ENCODE results near the gene GCSAM. TPM values are rescaled to one million over a fixed set of nuclear protein-coding genes. Genes with fewer than 3 reads are reported as not detected.
A peak's percentile ranks its signal among the peaks of the same experiment; 100 is the strongest.

The GCSAM gene
- total and polyA plus RNA-seq, 2 experiments from 2014 or later = 0.86 TPM; not detected in 1

DNA sequence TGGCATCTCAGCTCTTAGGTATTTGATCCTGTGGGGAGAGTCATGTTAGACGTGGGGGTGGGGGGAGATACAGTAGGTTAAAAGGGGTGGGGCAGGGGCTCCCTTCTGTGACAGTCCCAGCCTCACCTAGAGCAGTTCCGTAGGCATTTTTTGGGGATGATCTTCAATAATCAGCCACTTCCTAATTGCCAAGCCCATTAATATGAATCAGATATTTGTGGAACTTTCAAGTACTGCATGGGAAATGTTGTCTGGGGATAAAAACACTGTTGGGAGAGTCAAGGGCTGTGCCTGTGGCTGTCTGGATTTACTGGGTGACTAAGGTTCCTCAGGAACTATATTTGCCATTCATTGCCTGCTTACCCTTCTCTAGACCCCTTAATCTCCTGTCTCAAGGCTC is 37.3 kb downstream of the GCSAM start:
- no peaks in the 10 kb centered on the region for H3K27me3 ChIP-seq (ENCODE audit: insufficient read depth)
- no peaks in the 10 kb centered on the region for H3F3A ChIP-seq (replicated peaks; ENCODE audit: low read depth)
- DNase-seq (ENCODE audit: low spot score) (no peak), ATAC-seq (no peak)
- peaks cover 15% of the 10 kb centered on the region for H3K4me1 ChIP-seq (ENCODE audit: insufficient read depth)
- peaks cover 22% of the 10 kb centered on the region for H3K79me2 ChIP-seq (replicated peaks; ENCODE audit: insufficient read depth)
- H3K27ac Mint-ChIP-seq = no peak overlapping the region
- H3K4me1 Mint-ChIP-seq = peaks cover 19% of the 10 kb centered on the region
- H3K9me2 ChIP-seq (ENCODE audit: insufficient read depth) = peaks cover 4% of the 10 kb centered on the region; the same call in 1 of the 2 replicates
- H3K9me3 Mint-ChIP-seq = no peaks in the 10 kb centered on the region
- H3K4me2 ChIP-seq = no peak overlapping the region
- H3K4me3 ChIP-seq = no peak overlapping the region
- TF ChIP-seq JUNB (IDR thresholded peaks at IDR 0.05; ENCODE audit: unreplicated experiment) (no peak), REST (IDR thresholded peaks at IDR 0.05; ENCODE audit: unreplicated experiment) (no peak), STAT1 (IDR thresholded peaks at IDR 0.05; ENCODE audit: unreplicated experiment) (no peak), NANOG (IDR thresholded peaks at IDR 0.05; ENCODE audit: borderline replicate concordance) (no peak)
- TF ChIP-seq, protein P1, sequence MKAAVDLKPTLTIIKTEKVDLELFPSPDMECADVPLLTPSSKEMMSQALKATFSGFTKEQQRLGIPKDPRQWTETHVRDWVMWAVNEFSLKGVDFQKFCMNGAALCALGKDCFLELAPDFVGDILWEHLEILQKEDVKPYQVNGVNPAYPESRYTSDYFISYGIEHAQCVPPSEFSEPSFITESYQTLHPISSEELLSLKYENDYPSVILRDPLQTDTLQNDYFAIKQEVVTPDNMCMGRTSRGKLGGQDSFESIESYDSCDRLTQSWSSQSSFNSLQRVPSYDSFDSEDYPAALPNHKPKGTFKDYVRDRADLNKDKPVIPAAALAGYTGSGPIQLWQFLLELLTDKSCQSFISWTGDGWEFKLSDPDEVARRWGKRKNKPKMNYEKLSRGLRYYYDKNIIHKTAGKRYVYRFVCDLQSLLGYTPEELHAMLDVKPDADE (IDR thresholded peaks at IDR 0.05) = no peak
- H3K27ac ChIP-seq (ENCODE audit: low read depth) = no peak overlapping the region; the same call in 1 of the 2 replicates
- no peak overlapping the region for H3K4me3 Mint-ChIP-seq
- no peaks in the 10 kb centered on the region for H3K36me3 ChIP-seq (ENCODE audit: insufficient read depth)
- H3K27me3 Mint-ChIP-seq (ENCODE audit: insufficient read depth, low read depth, poor library complexity) = peaks cover 1% of the 10 kb centered on the region
- no peak overlapping the region for H2AFZ ChIP-seq
- H4K20me1 ChIP-seq (replicated peaks; ENCODE audit: insufficient read depth) = no peaks in the 10 kb centered on the region
- H3K36me3 Mint-ChIP-seq (ENCODE audit: low read depth) = no peaks in the 10 kb centered on the region; the same call in 1 of the 3 replicates

DNA sequence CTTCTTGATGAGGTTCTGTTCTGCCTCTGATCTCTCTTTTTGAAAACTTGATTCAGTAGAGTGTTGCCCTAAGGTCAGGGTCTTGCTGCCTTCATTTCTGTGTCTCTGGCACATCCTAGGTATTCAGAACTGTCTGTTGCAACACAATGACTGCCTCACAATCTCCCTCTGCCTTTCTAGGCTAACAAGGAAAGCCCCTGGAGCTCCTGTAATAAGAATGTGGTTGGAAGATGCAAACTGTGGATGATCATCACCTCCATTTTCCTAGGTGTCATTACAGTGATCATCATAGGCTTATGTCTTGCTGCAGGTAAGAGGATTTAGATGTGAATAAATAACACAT is 39.9 kb downstream of the GCSAM start:
- H3K27ac ChIP-seq (ENCODE audit: low read depth) = peak overlapping the region; percentile 63
- peak; percentile 71 for ATAC-seq

More for the DNA sequence above, 39.9 kb downstream of the GCSAM start:
- Histone ChIP-seq H3K36me3 (ENCODE audit: insufficient read depth) (no peaks in the 10 kb centered on the region), H3K4me3 (no peak overlapping the region), H2AFZ (no peak overlapping the region), H3K79me2 (replicated peaks; ENCODE audit: insufficient read depth) (peaks cover 48% of the 10 kb centered on the region), H3K9me2 (ENCODE audit: insufficient read depth) (peaks cover 4% of the 10 kb centered on the region; the same call in 1 of the 2 replicates), H3F3A (replicated peaks; ENCODE audit: low read depth) (no peaks in the 10 kb centered on the region), H3K27me3 (ENCODE audit: insufficient read depth) (no peaks in the 10 kb centered on the region), H3K4me2 (peak overlapping the region; percentile 40; the same call in 1 of the 2 replicates), H4K20me1 (replicated peaks; ENCODE audit: insufficient read depth) (peaks cover 3% of the 10 kb centered on the region; the same call in 1 of the 2 replicates), H3K4me1 (ENCODE audit: insufficient read depth) (peaks cover 19% of the 10 kb centered on the region)
- peak; percentile 47 for DNase-seq (ENCODE audit: low spot score)
- Mint-ChIP-seq H3K4me1 (peaks cover 25% of the 10 kb centered on the region), H3K27ac (peak overlapping the region; percentile 54), H3K4me3 (no peak overlapping the region), H3K9me3 (no peaks in the 10 kb centered on the region), H3K27me3 (ENCODE audit: insufficient read depth, low read depth, poor library complexity) (peaks cover 1% of the 10 kb centered on the region), H3K36me3 (ENCODE audit: low read depth) (no peaks in the 10 kb centered on the region; the same call in 1 of the 3 replicates)
- TF ChIP-seq EZH2 (IDR thresholded peaks at IDR 0.05; ENCODE audit: low read depth, unreplicated experiment) (no peak), CREB1 (CRISPR knock-in tag; IDR thresholded peaks at IDR 0.05; ENCODE audit: low read depth) (no peak)

All from GM23338 (cell line).